Measurements from ENCODE around the gene ZNF100. TPM values are rescaled to one million over a fixed set of nuclear protein-coding genes. Genes with fewer than 3 reads are reported as not detected.

The ZNF100 gene
- total and polyA plus RNA-seq, 2 of the 4 experiments (the other 2 are of a cell fraction) = 2.2 to 5.9 TPM

GRCh38 chr19:21750586-21751128 is 16.7 kb downstream of the ZNF100 start:
- H3K4ac ChIP-seq (ENCODE audit: low read depth, low read length) = no peak overlapping the region
- H3K4me2 ChIP-seq (ENCODE audit: low read depth, low read length) = no peak overlapping the region
- peaks cover 4 to 19% of the 10 kb centered on the region in 2 experiments; a peak in 3 of 4 replicates for H3K79me1 ChIP-seq (ENCODE audit: low read depth in 1 of 2, low read length in 2 of 2)
- H4K20me1 ChIP-seq (ENCODE audit: insufficient read depth, low read length) = no peaks in the 10 kb centered on the region
- no peaks in the 10 kb centered on the region for H3K27me3 ChIP-seq (ENCODE audit: control insufficient read depth, insufficient read depth, low read length)
- dilution Hi-C loops (cut with HindIII; ENCODE audit: low sequenced_read_pairs, unreplicated experiment) (no loop called here), intact Hi-C loops (cut with micrococcal nuclease) (no loop called here), in situ Hi-C loops (cut with MboI; ENCODE audit: low sequenced_read_pairs) (no loop called here)
- peaks cover 19% of the 10 kb centered on the region for H3K36me3 ChIP-seq (ENCODE audit: control insufficient read depth, insufficient read depth, low read length)
- WGBS, 2 experiments (ENCODE audit: extremely low coverage in 2 of 2, insufficient read length in 1 of 2) = 98% methylated on average over 25 of the region's 40 CpGs; no CpG with 5 or more reads in 1 of the 2 experiments
- no peak overlapping the region for H2BK20ac ChIP-seq (ENCODE audit: low read depth, low read length)
- no peak overlapping the region for H3K23ac ChIP-seq (ENCODE audit: low read depth, low read length)
- H4K8ac ChIP-seq (ENCODE audit: low read depth in 2 of 2, low read length in 2 of 2) = no peak overlapping the region
- H3K18ac ChIP-seq (ENCODE audit: low read depth, low read length) = no peak overlapping the region
- TF ChIP-seq MXI1 (IDR thresholded peaks at IDR 0.05; ENCODE audit: borderline replicate concordance, low read depth, low read length) (no peak), MAZ (IDR thresholded peaks at IDR 0.05; ENCODE audit: borderline replicate concordance, low read depth, low read length) (no peak), CHD1 (IDR thresholded peaks at IDR 0.05; ENCODE audit: low read depth, low read length) (no peak), RAD21 (IDR thresholded peaks at IDR 0.05; ENCODE audit: low read length) (no peak), BHLHE40 (IDR thresholded peaks at IDR 0.05; ENCODE audit: low read depth, low read length) (no peak), ELK1 (IDR thresholded peaks at IDR 0.05; ENCODE audit: borderline replicate concordance, low read depth, low read length) (no peak)
- no peak overlapping the region for H2AK9ac ChIP-seq (replicated peaks; ENCODE audit: low read depth, low read length, poor library complexity)
- DNase-seq = no peak
- no peak overlapping the region for H4K5ac ChIP-seq (ENCODE audit: low read depth, low read length)
- H3K9me1 ChIP-seq (ENCODE audit: insufficient read depth, low read length) = no peaks in the 10 kb centered on the region
- H4K91ac ChIP-seq (ENCODE audit: insufficient read depth, low read depth, low read length) = no peak overlapping the region
- no peak overlapping the region for H3K9ac ChIP-seq (ENCODE audit: low read depth, low read length)
- H3K4me1 ChIP-seq (ENCODE audit: control insufficient read depth, insufficient read depth, low read length) = no peaks in the 10 kb centered on the region; the same call in 1 of the 2 replicates
- H2BK5ac ChIP-seq (ENCODE audit: low read depth, low read length, poor library complexity, severe bottlenecking) = no peak overlapping the region
- no peak overlapping the region for H2BK120ac ChIP-seq (ENCODE audit: low read depth, low read length)
- POLR2A ChIA-PET (ENCODE audit: unreplicated experiment) = no interaction called here
- H3K9me3 ChIP-seq (ENCODE audit: control insufficient read depth, insufficient read depth, low read length) = peaks cover 6% of the 10 kb centered on the region
- H3K14ac ChIP-seq (replicated peaks; ENCODE audit: low read depth, low read length) = no peak overlapping the region
- no peak overlapping the region for H2AFZ ChIP-seq (replicated peaks; ENCODE audit: low read length, poor library complexity)
- CTCF ChIA-PET = no interaction called here
- H3K4me3 ChIP-seq (ENCODE audit: insufficient read depth, low read depth, low read length) = no peak overlapping the region
- no peak overlapping the region for H2BK15ac ChIP-seq (ENCODE audit: low read depth, low read length)
- 0 out of 2 replicates have a peak overlapping the region, but pooled peaks have one; percentile 9 for H3K27ac ChIP-seq (ENCODE audit: insufficient read depth, low read length)
- no TSS peak for BruUV-seq (replicated peaks)
- no peak for ATAC-seq (ENCODE audit: low read depth)
- H2AK5ac ChIP-seq (ENCODE audit: low read depth, low read length) = no peak overlapping the region
- no peak overlapping the region for H3K56ac ChIP-seq (ENCODE audit: extremely low read depth, insufficient read depth, low read length)
